COLO829 (cell line): ENCODE measurements around the gene CXCL17.

Experiments
- DNase-seq: peaks from one replicate; pipeline ENCODE4 v3.0.0; 2012; ENCODE audit warnings: low spot score

The CXCL17 gene

DNA sequence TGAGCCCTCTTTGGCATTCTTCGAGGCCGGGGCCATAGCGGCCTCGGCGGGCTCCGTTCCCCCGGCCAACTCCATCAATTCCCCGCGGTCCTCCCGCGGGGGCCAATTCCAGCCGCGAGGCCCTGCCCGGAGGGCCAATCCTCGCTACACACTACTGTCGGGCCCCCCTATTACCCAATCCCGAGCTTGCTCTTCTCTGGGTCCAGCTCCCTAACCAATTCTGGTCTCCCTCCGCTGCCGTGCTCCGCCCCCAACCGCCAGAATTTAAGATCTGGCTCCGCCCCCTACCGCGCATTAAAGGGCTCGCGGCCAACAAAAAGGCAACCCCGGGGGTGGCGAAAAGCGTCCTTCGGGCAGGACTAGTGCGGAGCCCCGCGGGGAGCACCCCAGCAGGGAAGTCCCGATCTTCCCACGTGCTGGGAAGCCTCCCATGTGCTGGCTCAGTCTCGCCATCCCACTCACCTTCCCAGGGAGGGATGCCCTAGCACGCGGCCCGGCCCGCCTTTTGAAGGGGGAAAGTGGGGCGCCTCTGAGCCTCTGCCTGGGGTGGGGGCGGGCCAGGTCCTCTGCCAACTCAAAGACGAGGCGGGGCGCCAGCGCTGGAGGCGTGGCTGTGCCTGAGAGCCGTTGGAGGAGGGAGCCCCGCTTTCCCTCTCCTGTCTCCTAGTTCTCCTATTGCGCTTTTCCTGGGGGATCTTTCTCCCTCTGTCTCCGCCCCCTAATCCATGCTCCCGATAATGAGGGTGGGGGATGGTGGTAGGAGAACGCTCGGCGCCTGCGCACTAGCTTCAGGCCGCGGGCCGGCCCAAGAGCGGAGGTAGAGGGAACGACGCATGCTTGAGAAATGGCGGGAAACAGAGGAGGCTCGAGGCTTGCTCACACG, 19.0 kb downstream of the CXCL17 start:
- peak; percentile 76 for DNase-seq

DNA sequence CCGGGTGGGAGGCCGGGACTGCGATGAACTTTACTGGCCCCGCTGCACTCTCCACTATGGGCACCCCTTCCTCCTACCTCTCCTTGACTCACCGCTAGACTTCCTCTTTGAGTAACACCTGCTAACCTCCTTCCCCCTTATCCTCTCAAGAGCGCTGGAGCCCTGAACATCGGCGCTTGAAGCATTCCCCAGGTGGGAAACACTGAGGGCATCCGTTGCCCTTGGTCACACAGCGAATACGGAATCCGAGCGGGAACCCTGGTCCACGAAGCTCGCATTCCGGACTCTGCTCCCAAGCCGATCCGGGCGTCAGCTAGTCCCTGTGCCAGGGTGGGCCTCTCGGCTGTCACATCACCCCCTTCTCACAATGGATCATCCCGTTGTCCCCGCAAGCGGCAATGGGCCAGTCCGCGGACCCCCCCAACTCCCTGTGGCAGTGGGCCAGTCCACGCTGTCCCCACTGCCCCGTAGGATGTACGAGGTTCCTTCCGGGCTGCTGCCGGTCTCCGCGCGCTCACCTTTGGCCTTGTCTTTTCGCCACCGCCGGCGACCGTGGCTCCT, 19.8 kb downstream of the CXCL17 start:
- DNase-seq, result no peak

DNA sequence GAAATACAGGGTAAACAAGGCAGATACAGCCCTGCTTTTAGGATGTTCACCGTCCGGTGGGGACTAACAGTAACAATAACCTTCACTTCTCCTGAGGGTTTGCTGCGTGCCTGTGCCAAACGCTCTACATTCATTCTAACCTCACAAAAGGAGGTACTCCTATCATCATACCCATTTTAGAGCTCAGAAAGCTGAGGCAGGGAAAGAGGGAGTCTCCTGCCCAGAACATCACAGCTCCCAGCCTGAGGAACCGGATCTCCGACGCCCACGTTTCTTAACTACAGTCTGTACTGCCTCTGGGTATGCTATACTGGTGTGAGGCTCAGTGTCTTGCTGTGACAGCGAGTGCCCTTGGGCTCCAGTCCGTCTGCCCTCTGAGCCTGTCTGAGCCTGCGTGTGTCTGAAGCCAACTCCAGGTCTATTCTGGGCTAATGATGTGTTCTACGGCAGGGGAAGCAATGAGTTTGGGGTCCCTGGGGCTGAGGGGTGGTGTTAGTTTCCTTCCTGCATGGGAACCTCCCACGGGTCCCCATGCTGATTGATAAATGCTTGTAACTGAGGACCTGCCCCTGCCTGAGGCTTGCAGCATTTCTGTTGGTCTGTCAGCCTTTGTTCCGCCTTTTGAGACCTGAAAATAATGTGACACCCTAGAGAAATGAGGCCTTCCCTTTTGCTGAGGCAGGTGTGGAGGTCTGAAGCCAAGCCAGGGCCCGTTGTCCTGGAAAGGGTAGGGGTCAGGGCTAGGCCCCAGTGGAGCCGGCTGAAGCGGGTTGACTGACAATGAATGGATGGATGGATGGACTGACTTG, 20.4 kb downstream of the CXCL17 start:
- DNase-seq, result no peak

DNA sequence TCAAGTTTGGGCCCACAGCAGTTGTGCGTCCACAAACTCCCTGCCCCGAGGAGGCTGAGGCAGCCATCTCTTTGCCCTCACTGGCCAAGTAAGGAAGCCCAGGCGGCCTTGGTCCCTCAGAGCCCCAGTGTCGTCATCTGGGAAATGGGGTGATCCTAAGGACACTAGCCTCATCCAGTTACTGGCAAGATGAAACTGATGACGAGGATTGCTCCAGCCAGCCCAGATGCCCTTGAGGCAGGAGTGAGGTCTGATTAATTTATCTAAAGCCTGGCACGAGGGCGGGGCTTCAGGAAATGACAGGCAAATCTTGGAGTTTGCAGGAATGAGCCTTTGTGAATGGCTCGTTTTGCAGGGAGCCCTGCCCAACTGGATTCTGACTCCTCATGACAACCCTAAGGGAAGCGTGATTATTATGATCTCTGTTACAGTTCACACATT, 21.1 kb downstream of the CXCL17 start:
- no peak for DNase-seq

DNA sequence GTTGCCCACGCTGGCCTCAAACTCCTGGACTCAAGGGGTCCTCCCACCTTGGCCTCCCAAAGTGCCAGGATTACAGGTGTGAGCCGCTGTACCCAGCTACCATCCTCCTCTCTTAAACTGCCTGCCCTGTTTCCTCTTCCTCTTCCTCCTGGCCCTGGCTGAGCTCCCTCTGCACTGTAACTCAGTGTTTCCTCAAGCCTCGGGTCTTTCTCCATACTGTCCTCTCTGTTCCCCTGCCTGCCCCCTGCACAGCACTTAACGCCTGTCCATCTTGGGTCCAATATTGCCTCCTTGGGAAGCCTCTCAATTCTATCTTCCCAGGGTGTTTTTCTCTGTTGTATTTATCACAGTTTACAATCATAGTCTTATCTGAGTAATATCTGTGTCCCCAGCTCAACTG, 21.6 kb downstream of the CXCL17 start:
- no peak for DNase-seq

DNA sequence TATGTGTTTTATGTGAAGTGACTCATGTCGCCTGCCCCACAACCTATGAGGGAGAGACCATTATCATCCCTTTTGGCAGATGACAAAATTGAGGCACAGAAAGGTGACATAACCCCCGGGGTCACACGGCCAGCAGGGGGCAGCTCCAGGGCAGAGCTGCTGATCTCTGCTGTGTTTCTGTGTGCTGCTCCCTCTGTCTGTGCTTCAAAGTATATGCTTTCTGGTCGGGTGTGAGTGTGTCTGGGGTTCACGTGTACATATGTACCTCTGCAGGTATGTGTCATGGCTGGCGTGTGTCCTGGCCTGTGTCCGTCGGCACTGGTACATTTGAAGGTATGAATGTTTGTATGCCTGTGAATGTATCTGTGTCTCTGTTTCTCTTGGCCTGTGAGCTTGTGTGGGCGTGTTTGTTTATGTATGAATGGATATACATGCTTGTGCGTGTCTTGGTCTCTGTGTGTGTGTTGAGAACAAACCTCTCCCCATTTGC, 22.6 kb downstream of the CXCL17 start:
- peak; percentile 60 for DNase-seq

DNA sequence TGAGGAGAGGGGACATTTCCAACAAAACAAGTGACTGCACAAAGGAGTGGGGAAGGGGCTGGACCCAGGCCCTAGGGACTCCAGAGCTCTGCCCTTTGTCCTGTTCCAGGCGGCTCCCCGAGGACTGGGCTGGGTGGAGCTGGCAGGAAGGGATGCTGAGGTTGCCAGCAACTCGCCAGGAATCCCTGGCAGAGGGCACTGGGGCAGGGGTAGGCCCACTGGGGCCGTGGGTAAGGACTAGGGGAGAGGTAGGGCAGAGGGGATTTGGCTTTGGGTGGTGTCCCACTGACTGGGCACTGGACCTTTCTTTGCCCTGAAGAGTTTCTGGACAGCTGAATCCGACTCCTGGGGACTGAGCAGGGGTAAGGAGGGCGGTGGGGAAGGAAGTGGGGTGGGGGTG, 23.4 kb downstream of the CXCL17 start:
- DNase-seq, result no peak

DNA sequence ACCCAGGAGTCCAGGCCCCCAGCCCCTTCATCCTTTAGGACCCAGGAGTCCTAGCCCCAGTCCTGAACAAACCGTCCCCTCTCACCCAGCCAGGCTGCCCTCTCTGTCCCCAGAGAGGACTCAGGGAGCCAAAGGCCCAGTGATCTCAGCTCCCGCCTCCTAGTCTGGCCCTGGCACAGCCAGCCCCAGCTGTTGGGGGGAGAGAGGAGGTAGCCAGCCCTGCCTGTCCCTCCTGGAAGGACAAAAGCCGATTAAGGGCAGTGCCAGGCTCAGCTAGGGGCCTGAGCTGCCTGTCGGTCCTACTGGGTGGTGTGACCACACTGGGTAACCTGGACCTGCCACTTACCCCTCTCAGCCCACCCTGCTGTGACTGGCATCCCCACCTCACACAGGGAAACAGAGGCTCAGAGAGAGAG, 30.1 kb downstream of the CXCL17 start:
- no peak for DNase-seq

DNA sequence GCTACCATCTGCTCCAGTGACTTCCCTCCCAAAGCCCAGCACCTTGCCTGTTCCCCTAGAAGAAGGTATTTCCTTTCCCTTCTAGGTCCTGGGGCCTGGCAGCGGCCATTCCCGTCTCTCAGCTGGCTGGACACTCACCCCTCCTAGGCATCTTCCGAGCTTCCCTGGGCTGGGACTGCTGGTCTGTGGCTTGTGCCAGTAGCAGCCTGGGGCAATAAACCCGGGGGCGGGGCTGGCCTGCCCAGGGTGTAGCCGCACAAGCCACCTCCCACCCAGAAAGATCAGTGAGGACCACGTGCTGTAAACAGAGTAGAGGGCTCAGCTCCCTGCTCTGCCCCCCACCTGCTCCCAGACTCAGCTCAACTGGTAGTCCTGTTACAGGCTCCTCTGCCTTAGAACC, 30.5 kb downstream of the CXCL17 start:
- DNase-seq, result no peak

DNA sequence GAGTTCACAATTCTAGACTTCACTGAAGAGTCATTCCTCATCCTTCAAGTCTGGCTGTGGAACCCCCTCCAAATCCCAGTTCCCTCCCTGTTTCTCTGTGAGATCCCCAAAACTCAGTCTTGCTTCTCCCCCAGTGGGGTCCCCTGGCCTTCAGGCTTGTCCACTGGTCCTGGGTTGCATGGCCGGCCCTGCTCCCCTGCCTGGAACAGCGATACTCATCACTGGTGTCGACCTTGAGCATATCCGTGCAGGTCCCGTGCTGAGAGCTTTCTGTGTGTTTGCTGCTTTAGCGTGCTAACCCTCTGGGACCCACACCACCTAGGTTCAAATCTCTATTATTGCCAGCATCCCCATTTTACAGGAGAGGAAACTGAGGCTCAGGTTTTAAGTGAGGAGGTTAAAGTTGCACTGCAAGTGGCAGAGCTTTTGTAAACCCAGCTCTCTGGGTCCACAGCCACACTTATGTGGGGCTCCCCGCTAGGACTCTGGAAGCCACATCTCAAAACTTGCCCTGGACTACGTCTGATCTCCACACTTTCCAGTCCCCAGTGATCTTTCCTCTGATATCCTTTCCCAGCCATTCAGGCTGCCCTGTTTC, 31.1 kb downstream of the CXCL17 start:
- DNase-seq, result no peak

DNA sequence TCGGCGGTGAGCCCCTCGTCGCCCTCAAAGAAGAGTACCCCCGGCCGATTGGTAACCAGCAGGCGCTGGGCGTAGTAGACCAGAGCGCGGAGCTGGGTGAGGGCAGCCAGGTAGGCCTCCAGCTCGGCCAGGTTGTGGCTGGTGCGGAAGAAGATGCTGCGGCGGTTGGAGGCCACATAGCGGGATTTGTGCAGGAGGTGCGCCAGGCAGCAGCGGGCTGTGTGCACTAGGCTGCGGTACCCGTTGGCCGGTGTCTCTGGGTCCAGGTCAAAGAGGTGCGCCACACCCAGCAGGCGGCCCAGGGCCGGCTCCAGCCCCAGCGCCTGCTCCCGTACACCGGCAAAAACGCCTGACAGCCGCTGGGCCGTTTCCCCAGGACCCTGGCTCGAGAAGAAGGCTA, 32.4 kb downstream of the CXCL17 start:
- DNase-seq, result no peak

DNA sequence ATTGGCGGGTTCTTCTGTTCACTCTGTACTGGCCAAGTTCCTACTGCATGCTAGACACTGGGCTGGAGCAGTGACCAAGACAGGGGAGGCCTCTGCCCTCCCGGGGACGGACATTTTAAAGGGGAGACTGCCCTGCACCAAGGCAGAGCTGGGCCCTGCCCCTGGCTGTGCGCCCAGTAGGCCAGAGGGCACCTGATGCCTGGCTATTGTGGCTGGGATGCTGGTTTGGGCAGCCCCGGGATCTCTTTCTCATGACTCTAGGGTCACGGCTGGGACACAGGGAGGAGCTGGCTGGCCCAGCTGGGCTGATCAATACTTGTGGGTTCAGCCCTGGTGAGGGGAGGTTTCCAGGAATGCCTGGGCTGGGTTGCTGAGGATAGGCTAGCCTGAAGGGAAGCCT, 33.3 kb downstream of the CXCL17 start:
- no peak for DNase-seq

DNA sequence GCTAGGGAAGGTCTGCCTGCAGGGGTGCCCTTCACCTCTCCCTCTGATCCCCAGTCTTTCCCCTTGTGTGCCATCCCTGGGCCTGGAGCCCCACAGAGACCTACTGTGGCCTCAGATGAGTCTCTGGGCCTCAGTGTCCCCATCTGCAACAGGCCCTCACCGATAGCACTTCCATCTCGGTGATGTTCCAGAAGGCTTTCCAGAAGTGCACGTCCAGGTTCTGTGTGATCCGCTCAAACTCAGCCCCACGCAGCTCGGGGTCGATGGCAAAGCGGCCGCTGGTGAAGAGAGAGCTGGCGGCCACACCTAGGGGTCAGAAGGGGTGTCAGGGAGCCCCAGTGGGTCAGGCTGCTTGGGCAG, 35.0 kb downstream of the CXCL17 start:
- no peak for DNase-seq

DNA sequence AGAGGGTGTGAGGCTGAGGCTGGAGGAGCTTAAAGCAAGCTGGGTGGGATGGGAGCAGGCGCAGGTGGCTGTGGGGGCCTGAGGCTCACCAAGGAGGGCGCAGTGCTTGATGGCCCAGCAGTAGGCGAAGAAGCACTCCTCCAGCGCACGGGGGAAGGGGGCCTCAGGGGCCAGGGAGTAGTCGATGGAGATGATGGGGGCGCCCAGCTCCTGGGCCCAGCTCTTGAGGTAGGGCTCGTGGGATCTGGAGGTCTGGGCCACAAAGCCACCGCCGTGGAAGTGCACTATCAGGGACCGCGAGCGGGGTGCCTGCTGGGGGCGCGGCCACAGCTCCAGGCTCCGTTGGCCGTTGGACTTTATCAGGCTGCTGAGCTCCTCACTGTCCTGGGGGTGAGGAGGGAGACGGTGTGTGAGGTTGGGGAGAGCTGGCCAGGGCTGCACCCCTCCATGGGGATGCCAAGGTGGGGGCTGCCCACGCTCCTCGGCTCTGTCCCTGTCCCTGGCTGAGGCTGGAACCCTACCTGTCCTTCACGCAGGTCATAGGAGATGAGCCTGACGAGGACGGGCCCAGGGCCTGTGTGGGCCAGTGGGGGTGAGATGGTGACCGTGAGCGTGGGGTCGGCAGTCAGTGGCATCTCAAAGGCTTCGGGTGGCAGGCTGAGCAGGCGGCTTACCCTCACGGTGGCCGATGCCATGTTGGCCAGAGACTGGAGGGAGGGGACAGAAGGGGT, 35.5 kb downstream of the CXCL17 start:
- DNase-seq, result no peak

DNA sequence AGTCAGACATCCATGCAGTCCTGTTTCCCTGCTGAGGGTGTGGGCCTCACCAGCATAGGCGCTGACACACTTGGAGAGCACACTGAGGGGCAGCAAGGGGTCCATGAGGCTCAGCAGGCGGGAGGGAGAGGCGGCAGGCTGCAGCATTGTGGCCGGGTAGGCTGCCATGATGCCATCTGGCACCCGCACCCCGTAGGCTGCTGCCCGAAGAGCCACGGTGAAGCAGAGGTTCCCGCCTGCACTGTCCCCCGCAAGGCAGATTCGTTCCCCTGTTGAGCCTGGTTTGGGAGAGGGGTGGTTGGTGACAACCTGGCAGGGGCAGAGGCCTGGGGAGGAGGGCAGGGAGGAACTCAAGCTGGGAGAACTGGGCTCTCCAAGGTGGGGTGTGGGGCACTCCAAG, 36.6 kb downstream of the CXCL17 start:
- DNase-seq, result no peak

DNA sequence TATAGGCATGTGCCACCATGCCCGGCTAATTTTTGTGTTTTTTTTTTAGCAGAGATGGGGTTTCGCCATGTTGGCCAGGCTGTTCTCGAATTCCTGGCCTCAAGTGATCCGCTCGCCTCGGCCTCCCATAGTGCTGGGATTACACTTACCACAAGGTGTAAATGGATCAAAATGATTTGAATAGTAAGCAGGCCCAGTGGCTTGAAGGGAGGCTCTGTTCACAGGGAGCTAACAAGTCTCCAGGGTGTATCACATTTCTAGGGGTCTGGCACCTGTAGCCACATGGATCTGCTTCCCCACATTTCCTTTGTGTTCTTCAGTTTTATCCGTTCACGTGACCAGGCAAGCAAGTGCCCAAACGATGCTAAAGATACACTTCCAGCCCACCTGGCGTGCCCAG, 39.2 kb downstream of the CXCL17 start:
- no peak for DNase-seq

DNA sequence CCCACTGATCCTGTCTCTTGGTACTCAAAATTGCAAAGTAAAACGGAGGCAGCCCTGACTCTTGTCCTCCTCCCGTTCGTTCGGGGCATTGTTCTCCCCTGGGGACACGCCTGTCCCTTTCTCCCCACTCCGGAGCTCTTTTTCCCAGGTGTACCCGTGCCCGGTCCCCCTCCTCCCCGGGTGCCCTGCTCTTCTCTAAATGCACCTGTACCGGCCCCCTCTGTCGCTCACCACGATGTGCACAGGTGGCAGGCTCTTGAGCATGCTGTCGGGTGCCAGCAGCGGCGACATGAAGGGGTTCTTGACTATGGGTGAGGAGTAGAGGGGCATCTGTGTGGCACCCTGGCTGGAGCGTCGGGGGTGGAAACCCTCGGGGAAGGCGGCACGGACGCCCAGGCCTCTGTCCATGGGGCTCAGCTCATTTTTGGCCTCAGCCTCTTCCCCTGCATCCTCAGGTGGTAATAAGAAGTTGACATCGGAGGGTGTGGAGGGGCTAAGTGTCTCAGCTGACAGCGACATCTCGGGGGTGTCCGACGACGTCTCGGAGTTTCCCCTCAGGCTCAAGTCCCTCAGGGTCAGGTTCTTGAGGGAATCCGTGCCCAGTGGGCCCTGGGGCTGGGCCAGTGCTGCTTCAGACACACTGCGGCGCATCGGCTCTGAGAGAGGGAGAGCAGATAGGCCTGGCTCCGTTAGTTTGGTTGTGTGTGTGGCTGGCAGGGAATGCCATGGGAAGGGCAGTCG, 40.2 kb downstream of the CXCL17 start:
- no peak for DNase-seq

DNA sequence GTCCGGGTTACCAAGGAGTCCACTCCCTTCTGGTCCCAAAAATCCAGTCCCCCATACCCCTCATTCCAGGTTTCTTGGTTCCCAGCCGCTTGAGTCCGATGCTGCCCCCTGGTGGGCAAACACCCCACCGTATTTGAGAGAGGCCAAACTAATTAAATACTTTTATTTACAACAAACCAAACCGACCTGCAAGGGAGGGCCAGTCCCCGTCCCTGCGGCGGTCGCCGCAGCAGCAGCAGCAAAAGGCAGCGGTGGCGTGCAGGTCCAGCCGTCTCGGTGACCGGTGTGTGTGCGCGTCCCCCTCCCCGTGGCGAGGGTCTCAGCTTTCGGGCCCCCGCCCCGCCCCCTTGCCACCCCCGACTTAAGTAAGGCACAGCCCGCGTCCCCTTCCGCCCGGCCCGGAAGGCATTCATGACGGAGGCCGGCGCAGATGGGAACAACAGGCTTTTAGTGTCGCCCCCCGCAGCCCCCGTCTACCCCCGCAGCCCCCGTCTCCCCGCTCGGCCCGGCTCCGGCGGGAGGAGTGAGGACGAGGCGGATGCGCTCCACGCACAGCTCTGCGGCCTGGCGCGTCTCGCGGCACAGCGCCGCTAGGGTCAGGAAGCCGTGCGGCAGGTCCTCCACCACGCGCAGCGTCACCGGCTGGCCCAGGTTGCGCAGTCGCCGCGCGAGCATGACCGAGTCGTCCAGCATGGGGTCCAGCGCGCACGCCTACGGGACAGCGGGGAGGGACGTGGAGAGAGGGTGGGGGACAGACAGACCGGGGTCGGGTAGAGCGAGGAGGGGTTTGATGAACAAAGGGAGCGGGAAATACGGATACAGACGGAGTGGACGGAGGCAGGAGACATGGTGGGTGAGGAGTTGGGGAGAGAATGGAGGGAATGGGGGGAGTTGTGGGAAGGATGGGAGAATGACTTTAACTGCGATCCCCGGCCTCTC, 41.1 kb downstream of the CXCL17 start:
- DNase-seq, result peak; percentile 69

DNA sequence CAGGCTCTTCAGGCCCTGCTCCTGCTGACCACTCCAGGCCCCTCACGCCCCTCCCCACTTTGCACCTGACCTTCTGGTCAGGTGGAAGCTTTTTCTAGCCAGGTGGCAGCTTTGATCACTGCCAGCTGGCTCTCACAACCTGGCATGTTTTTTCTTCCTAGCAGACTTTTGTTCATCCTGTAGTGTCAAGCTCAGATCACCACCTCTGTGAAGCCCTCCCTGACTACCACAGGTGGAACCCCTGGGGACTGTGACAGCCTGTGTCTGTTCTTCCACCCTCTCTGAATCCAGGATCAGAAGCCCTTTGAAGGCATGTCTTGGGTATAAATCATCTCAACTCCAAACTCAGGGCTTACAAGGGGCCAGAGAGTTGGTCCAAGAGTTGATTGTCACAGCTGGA, 42.3 kb downstream of the CXCL17 start:
- no peak for DNase-seq
